NCI-H146 treated with DMSO at 0.1 percent for 48 hours (cell line): ENCODE measurements around the gene TRIM74.
"Not testable (repeated sequence)": the region's sequence is repeated elsewhere in the genome, so short reads cannot be mapped to it uniquely, and the experiment has no call there.

Source experiments
- DNase-seq: peaks from one replicate; lab custom pipeline; 2025; ENCODE audit not compliant: unreplicated experiment; lab: John Stamatoyannopoulos, UW

TRIM74 gene

DNA sequence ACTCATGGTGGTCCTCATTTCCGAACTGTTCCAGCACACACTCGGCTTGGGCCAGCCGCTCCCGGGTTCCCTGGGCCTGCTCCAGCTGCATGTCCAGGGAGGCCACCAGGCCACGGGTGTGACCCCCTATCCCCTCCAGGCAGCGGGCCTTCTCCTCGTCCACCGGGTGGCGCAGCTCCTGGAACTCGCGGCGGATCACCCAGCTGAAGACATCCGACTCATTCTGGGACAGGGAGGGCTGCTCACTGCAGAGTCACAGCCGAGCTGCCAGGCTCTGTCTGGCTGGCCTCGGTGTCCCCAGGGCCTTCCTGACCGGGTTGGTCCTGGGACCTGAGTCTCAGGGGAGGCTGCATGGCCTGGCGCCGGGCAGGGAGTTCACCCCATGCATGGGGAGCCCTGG lies 9.2 kb downstream of the TRIM74 start:
- DNase-seq, result not testable (repeated sequence)

DNA sequence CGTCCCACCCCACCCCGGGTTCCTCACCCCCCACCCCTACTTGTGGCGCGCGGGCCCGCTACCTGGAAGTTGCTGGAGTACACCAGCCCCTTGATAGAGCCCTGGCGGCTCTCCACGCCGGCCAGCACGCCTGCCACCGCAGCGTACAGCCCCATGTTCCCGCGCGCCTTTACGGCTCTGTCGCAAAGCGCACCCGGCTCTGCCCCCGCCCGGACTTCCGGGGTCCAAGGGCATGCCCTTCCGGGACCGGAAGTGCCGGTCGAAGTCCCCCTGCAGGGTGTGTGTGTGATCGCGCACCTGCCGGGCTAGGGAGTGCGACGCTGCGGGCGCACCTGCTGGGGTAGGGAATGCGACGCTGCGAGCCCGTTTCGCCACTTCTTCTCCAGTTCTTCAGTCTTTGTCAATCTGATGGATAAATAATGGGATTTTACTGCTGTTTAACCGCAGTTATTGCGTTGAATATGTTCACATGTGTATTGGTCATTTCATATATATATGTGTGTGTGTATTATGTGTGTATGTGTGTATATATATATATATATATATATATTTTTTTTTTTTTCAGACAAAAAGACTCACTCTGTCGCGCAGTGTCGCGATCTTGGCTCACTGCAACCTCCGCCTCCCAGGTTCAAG lies 14.6 kb downstream of the TRIM74 start:
- not testable (repeated sequence) for DNase-seq

DNA sequence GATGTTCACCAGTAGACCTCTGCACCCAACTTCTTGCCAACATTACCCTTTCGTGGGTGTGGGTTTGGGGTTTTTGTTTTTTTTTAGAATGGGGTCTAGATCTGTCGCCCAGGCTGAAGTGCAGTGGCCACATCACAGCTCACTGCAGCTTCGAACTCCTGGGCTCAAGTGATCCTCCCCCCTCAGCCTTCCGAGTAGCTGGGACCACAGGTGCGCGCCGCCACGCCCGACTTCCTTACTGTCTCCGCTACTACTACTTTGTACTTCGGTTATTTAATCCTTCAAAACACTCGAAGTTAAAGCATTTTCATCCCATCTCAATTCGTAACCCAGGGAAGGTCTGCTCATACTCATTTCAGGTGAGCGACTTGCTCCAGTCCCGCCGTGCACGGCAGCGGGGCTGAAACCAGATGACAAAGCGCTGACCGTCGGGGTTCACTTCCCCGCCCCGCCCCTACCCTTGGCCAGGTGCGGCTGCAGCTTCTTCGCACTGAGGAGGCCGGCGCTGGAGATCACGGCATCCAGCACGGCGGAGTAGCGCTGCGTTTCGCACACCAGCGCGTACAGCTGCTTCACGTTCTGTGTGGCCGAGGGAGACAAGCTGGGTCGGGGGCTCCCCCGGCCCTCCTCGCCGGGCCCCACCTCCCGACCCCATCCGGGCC lies 15.2 kb downstream of the TRIM74 start:
- DNase-seq, result not testable (repeated sequence)

DNA sequence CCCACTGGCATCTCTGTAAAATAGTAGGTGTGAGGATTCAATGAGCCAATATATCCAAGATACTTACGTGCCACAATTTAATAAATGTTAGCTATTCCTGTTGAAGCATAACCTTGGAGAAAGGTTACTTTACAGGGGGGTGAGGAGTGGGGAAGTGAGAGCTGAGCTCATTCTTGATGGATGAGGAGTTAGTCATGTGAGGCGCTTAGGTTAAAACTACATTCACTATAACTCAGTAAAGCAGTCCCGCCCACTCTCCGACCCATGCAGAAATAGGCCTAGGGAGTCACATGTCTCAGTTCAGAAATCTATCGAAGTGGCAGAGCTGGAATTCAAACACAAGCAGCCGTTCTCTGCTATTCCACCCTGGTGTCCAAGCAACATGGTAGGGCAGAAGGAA lies 18.8 kb downstream of the TRIM74 start:
- not testable (repeated sequence) for DNase-seq

DNA sequence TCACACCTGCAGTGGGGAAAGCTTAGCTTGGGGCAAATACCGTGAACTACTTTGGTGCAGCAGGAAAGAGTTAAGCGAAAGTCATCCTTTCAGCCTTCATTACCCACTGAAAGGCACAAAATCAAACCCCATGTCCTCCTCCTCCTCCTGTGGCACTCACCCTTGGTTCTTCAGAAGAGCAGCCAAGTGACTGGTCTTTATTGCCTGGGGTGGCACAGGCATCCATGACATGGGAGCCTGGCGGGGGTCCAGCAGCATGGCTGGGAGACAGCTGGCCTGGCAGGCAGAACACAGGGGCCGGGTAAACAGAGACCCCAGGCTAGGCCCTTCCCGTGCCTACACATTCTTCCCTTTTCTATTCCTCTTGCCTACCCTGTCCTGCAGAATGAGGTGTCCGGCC lies 19.6 kb downstream of the TRIM74 start:
- DNase-seq, result not testable (repeated sequence)

DNA sequence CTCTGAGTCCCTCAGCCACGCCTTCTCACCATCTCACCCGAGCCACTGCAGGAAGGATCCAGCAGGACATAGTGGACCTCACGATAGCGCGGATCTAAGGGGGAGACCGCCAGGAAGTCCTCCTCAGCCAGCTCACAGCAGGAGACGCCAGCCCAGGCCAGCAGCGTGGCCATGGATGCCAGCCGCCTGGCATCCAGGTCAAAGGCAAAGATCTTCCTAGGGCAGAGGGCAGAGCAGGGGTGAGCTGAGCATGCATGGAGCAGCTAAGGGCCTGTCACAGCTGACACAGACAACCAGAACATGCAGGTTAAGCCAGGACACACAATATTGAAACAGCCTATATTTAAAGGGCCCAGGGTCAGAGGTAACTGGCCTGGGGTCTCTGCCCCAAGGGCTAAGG lies 20.0 kb downstream of the TRIM74 start:
- not testable (repeated sequence) for DNase-seq

DNA sequence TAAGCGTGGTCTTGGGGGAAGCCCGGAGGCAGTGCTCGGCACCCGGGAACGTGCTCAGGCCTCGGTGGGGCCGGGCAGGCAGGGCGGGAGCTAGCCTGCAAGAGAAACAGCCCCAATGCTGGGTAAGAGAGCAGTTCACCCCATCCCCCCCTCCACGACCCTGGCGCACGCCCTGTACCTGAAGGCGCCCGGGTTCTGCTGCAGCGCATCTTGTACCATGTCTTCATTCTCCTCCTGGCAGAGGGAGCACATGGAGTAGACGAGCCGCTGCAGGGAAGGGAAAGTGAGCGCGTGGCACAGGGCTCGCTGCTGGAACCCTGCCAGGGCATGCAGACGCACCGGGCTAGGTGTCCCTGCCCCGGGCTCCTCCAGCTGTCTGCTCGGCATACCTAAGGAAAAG lies 20.6 kb downstream of the TRIM74 start:
- DNase-seq, result not testable (repeated sequence)

DNA sequence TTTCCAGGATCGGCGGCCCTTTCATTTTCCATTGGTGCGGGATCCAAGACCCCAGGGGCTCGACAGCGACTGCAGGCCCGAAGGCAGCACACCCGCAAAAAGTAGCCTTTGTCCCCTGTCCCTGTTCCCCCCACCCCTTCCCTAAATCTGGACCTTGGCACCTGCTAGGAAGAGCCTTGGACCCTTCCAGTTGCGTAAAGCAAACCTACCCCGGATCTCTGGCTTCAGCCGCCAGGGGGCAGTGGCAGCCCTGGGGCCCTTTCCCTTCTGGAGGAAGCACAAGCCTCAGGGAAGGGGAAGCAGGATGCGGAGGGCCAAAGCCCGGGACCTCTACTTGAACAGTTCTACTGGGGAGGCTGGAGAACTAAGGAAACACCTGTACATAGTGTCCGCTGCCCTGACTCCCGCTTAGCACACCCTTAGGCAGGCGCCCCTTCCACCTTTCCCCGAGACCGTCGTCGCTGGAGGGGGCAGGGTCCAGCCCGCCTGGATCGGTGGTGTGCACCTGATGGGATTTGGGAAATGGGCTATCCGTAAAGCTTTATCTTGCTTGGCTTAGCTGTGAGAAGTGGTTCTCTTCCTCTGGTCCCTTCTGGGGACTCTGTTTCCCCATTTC lies 23.0 kb downstream of the TRIM74 start:
- DNase-seq, result not testable (repeated sequence)

DNA sequence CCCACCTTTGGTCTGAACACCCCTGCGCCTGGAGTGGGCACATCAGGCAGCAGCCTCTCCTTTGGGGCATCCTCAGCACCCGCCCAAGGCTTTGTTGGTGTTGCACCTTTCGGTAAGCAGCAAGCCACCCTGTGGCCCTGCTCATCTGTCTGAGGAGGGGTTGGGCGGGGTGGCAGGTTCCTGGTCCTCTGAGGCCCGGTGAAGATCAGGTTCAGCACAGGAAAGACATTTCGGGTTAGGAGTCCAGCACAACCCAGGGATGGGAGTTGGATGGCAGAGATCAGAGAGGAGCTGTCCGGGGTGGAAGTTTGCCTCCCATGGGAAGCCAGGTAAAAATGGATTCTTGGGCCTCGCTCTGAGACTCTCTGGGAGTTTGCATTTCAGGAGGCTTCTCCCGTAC lies 23.7 kb downstream of the TRIM74 start:
- not testable (repeated sequence) for DNase-seq

DNA sequence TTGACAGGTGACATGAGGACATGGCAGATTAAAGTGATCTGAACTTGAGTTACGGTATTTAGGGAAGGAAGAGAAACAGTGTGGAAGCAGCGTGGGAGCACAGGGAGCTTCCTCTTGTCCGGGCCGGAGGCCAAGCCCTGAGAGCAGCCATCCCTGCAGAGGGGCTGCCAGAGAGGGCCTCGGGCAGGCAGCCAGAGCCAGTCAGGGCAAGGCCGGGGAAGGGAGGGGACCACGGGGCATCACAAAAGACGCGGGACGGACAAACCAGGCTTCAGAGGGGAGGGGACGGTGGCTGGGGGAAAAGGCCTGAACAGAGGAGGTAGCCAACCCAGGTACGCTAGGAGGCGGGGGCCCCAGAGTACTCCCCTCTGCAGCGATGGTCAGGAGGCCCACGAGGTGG lies 24.3 kb downstream of the TRIM74 start:
- DNase-seq, result not testable (repeated sequence)

DNA sequence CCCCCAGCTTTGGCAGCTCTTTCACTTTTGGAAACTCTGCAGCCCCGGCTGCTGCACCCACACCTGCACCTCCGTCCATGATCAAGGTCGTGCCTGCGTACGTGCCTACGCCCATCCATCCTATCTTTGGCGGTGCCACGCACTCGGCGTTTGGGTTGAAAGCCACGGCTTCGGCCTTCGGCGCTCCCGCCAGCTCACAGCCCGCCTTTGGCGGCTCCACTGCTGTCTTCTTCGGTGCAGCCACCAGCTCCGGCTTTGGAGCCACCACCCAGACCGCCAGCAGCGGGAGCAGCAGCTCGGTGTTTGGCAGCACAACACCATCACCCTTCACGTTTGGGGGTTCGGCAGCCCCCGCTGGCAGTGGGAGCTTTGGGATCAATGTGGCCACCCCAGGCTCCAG lies 26.3 kb downstream of the TRIM74 start:
- not testable (repeated sequence) for DNase-seq

DNA sequence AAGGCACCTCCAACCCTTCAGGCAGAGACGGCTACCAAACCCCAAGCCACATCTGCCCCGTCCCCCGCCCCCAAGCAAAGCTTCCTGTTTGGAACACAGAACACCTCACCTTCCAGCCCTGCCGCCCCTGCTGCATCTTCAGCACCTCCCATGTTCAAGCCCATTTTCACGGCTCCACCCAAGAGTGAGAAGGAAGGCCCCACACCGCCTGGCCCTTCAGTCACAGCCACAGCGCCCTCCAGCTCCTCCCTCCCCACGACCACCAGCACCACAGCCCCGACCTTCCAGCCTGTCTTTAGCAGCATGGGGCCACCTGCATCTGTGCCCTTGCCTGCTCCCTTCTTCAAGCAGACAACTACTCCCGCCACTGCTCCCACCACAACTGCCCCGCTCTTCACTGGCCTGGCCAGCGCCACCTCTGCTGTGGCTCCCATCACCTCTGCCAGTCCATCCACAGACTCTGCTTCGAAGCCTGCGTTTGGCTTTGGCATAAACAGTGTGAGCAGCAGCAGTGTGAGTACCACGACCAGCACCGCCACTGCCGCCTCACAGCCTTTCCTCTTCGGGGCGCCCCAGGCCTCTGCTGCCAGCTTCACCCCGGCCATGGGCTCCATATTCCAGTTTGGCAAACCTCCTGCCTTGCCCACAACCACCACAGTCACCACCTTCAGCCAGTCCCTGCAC lies 27.1 kb downstream of the TRIM74 start:
- DNase-seq, result not testable (repeated sequence)

DNA sequence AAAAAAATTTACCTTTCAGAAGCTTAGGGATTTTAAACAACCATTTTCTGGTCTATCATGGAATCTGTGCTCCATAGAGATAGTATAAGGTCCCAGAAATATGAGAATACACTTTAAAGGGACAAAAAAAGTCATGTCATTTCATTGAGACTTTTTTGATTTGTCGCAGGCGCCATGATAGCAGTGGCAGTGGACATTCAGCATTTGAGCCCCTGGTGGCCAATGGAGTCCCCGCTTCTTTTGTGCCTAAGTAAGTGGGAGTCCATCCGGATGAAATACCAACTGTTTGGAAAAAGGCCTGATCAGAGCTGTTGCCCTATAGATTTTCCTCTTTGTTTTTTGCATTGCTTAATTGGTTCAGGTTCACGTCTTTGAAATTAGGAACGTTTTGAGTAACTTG lies 41.0 kb downstream of the TRIM74 start:
- DNase-seq, result not testable (repeated sequence)

DNA sequence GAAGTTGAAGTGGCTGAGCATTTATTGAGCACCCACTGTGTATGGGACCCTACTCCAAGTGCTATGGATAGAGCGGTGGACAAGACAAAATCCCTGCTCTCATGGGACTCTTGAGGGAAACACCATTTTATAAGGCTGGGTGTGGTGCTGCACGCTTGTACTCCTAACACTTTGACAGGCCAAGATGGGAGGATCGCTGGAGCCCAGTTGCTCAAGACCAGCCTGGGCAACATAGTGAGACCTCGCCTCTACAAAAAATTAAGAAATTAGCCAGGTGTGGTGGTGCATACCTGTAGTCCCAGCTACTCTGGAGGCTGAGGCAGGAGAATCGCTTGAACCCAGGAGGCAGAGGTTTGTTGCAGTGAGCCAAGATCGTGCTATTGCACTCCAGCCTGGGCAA lies 41.5 kb downstream of the TRIM74 start:
- DNase-seq, result not testable (repeated sequence)

DNA sequence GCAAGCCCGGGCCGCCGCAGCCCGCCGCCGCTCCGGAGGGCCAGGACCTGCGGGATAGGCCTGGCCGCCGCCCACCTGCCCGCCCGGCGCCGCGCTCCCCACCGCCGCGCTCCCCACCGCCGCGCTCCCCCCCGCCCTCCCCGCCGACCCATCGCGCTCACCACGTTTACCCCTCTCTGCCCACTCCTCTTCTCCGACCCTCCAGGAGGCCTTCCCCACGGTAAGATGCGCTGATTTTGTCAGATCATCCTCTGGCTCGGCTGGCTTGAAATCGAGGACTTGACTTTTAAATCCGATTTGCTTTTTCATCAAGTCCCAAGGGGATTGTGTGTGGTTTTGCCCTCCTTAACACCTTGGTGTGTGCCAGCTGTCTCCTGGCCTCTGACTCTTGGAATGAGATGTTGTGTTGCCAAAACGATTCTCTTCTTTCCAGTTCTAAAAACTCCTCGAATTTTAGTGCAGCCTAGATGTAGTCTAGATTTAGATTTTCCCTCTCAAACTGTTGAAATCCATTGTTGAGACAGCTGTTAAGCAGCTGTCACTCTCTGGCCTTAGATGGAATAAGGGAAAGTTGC lies 43.6 kb downstream of the TRIM74 start:
- DNase-seq, result no peak

DNA sequence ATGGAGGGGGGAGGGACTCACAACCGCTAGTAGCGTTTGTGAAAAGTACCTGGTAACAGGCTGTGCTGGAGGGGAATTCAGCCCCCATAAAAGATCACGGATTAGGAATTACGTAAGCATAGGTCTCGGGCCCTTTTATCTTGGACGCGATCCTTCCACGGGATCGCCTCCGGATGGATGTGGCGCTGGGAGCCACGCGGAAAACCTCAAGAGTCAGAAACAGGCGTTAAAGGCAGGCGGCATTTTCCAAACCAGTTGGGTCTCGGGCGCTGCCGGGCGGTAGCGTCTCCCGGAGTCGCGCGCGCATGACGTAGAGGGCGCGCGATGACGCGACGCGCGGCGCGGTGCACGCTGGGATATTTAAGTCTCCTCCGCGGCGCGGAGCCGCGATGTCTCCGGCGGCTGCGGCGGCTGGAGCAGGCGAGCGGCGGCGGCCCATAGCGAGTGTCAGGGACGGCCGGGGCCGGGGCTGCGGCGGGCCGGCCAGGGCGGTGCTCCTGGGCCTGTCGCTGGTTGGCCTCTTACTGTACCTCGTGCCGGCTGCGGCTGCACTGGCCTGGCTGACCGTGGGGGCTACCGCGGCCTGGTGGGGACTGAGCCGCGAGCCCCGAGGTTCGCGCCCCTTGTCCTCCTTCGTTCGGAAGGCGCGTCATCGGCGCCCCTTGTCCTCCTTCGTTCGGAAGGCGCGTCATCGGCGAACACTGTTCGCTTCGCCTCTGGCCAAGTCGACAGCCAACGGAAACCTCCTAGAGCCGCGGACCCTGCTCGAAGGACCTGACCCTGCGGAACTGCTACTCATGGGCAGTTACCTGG lies 44.3 kb downstream of the TRIM74 start, which contains the start of gene POM121:
Gene POM121, plus strand, starts transcription at position 363 of the 813 bp plus-strand sequence. Its CDS starts 27 bp downstream, at position 390.
- DNase-seq, result peak; percentile 52

DNA sequence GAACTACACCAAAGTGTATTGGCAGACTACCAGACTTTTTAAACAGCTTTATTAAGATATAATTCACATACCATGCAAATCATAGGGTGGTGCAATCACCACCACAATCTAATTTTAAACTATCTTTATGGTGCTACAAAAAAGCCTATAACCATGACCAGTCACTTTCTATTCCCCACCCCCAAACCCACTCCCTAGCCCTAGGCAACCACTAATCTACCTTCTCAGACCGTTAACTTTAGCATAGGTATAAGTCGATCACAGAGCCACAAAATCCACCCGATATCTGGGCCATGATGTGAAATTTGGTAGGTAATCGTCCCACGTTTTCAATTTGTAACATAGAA lies 44.9 kb downstream of the TRIM74 start:
- DNase-seq, result no peak

DNA sequence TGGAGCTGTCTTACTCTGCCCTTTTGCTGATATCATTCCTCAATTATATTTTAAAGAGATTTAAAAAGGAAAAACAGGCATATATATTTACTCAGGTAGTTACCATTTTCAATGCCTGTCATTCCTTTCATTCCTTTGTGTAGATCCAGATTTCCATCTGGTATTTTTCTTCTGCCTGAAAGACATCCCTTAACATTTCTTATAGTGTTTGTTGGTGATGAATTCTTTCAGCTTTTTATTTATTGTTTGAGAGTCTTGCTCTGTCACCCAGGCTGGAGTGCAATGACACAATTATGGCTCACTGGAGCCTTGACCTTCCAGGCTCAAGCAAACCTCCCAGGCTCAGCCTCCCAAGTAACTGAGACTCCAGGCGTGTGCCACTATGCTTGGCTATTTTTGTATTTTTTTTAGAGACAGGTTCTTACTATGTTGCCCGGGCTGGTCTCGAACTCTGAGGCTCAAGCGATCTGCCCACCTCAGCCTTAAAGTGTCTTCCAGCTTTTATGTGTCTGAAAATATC lies 50.0 kb downstream of the TRIM74 start:
- DNase-seq, result no peak

DNA sequence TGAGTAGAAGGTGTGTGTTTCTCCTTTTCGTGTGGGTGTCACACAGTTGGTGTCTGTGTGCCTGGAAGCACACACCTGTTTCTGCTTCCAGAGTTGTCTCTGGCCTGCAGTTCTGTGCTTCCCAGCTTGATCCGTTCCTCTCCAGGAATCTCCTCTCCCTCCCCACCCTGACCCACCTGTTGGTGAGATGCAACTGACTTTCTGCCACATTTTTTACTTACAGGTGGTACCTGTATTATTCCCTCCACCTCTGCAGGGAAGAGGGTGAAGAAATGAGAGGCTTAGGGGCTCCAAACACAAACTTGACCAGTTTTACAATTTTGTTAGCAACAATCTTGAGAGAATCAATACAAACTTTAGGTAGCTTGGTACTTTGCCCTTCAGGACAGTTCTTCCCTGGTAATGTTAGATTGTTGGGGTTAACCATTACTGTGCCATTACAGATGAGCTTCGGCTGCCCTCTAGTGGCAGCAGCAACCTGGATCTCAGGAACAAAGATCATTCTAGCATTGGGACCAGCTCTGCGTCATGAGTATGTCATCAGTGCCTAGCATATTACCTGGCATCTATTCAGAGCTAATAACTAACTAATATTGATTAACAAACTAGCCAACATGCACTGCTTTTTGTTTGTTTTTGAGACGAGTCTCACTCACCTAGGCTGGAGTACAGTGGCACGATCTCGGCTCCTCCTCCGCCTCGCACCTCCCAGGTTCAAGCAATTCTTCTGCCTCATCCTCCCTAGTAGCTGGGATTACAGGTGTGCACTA lies 54.3 kb downstream of the TRIM74 start:
- DNase-seq, result not testable (repeated sequence)
